G401 (cell line): ENCODE measurements around the gene FMO5. TPM values are rescaled to one million over a fixed set of nuclear protein-coding genes. Genes with fewer than 3 reads are reported as not detected.
"Not testable (repeated sequence)": the region's sequence is repeated elsewhere in the genome, so short reads cannot be mapped to it uniquely, and the experiment has no call there.

Source experiments
- DNase-seq: peaks from one replicate; pipeline ENCODE4 v3.0.0-alpha.2; 2015; ENCODE audit warnings: low spot score
- in situ Hi-C: cut with HindIII; loops from 2 replicates; pipeline ENCODE4 v1.10.0; 2016; ENCODE audit warnings: low sequenced_read_pairs, mixed read lengths
- total RNA-seq: library from RNA; depleted of rRNA; stranded (reverse); fragments of >200 nt; shearing (Covaris generic); gene quantifications from 2 replicates; pipeline ENCODE4 v1.2.3, GENCODE V29; 2014

FMO5 gene
- total RNA-seq, 1 experiment from 2014 or later = 0.24 TPM

DNA sequence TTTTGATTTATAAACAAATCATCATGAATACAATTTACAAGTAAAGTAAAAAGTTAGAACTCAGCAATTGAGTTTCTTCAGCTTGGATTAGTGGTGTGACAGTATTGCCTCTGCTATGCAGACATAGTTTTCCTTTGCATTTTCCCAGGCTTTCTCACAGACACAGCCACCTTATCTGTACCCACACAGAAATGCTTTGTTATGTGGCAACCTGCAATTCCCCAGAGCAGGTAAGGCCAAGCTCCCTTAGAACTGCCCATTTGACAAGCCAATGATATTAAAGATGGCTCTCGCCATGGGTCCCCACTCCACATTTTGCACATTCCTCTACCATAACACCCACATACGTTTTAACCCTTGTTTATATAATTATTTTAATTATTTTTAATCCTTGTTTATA is 14.2 kb downstream of the FMO5 start:
- in situ Hi-C loops = no loop called here
- DNase-seq = no peak

- in situ Hi-C loops = no loop called here
- no peak for DNase-seq
Measured at GRCh38 chr1:147209825-147210821, 15.0 kb downstream of the FMO5 start.

- DNase-seq = no peak
- in situ Hi-C loops = no loop called here
Measured at GRCh38 chr1:147208619-147209018, 16.5 kb downstream of the FMO5 start.

DNA sequence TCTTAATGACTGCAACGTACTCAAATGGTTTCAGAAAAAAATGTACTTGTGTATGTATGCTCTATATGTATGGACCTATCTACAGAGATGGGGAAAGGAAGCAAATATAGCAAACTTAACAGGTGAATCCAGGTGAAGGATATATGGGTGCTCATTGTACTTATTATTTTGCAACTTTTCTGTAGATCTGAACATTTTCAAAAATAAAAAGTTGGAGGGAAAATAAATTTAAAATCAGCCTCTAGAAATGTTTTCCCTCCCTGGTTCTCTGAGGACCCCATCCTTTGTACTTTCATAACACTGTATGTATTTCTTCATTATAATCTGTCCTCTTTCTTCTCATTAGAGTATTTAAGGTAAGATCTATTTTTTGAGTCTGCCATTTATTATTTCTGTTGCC is 17.9 kb downstream of the FMO5 start:
- DNase-seq = no peak
- in situ Hi-C loops = no loop called here

GRCh38 chr1:147204080-147204479 is 21.1 kb downstream of the FMO5 start:
- in situ Hi-C loops = no loop called here
- DNase-seq = no peak

GRCh38 chr1:147202576-147202975 is 22.6 kb downstream of the FMO5 start:
- DNase-seq = no peak

DNA sequence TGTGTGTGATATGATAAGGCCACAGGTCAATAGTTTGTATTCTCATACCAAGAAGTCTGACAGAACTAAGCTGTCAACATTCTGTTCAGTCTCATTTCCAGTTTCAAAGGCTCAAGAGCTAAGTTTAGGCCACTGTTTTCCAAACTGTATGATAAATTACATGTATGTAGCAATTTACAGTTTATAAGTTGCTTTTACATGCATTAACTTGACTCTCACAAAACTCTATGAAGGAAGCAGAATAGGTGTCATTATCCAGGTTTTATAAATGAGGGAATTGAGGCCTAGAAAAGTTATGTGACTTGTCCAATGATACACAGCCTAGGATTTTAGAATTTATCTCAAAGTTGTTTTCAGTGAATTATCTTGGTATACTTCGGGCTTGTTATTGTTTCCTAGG is 23.4 kb downstream of the FMO5 start:
- no peak for DNase-seq
- in situ Hi-C loops = no loop called here

More at GRCh38 chr1:147202576-147202975, 22.6 kb downstream of the FMO5 start:
- in situ Hi-C loops = no loop called here

DNA sequence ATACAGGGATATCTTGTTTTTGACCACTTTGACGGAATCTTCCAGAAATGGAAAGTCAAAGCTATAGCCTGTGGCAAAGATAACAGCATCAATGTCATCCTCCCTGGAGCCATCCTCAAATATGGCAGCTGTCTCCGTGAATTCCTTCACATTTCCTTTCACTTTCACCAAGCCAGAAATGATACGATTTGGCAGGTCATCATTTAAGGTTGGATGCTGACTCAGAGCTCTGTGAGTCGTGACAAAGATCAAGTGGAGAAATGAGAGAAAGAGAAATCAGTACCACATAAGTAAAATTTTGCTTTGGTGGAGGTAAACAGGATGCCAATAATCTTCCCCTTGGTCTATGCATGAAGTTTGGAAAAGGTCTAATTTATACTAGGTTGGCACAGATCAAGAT is 23.9 kb downstream of the FMO5 start:
- in situ Hi-C loops = no loop called here
- DNase-seq = no peak

DNA sequence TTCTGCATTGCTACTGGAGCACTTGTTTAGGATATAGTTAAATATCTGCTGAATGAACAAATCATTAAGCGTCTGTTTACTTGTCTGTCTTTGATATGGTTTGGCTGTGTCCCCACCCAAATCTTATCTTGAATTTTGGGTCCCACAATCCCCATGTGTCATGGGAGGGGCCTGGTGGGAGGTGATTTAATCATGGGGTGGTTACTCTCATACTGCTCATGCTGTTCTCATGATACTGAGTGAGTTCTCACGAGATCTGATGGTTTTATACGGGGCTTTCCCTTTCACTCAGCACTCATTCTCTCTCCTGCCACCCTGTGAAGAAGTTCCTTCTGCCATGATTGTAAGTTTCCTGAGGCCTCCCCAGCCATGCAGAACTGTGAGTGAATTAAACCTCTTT is 27.8 kb downstream of the FMO5 start:
- DNase-seq, in situ Hi-C loops: not testable (repeated sequence)

DNA sequence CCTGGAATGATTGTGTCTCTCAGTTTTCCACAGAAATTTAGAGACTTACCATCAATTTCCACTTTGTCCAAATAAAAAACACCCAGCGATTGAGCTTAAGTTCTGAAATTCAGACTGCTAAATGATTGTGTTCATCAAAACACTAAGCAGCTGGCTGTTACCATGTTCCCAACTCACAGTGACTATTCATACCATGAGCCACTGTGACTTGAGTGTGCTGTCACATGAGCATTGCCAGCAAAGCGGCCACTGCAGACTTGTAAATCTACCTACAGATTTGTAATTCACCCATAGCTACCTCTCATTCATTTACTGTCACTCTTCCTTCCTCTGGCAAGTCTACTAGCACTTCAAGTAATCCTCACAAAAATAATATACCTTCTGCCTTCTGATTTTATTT is 35.6 kb downstream of the FMO5 start:
- no peak for DNase-seq
- in situ Hi-C loops = no loop called here

DNA sequence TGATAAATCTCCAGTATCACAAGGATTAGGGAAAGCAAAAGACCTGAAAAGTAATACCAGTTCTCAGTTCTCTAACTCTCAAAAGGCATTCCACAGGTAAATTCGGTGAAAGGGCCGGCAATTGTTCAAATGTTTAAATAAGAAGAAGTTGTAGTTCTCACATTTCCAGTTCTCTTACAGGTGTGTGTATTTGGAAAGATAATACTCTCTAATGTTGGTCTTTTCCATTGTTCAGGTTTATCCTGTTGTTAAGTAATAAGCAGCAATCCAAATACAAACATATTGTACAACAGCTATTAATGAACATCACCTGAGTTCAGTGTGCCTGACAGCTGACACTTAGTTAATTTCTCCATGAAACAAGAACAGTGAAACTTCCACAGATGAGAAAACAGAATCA is 39.7 kb downstream of the FMO5 start:
- DNase-seq = no peak
- in situ Hi-C loops = no loop called here

DNA sequence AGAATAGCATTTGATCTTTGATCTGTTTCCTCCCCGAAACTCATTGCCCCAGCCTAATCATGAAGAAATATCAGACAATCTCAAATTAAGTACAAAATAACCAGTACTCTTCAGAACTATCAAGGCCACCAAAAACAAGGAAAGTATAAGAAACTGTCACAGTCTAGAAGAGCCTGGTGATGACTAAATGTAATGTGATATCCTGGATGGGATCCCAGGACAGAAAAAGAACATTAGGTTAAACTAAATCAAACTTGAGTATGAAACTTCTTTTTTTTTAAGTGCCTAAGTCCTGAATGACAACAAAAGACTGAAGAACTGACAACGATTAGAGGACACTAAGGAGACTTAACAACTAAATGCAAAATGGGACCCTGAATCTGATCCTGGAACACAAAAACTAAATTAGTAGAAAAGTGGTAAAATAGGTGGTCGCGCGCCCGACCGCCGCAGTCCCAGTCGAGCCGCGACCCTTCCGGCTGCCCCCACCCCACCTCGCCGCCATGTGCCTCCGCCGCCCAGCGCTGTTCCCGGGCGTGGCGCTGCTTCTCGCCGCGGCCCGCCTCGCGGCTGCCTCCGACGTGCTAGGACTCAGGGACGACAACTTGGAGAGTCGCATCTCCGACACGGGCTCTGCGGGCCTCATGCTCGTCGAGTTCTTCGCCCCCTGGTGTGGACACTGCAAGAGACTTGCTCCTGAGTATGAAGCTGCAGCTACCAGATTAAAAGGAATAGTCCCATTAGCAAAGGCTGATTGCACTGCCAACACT is 47.3 kb downstream of the FMO5 start:
- DNase-seq = no peak
- in situ Hi-C loops = no loop called here

DNA sequence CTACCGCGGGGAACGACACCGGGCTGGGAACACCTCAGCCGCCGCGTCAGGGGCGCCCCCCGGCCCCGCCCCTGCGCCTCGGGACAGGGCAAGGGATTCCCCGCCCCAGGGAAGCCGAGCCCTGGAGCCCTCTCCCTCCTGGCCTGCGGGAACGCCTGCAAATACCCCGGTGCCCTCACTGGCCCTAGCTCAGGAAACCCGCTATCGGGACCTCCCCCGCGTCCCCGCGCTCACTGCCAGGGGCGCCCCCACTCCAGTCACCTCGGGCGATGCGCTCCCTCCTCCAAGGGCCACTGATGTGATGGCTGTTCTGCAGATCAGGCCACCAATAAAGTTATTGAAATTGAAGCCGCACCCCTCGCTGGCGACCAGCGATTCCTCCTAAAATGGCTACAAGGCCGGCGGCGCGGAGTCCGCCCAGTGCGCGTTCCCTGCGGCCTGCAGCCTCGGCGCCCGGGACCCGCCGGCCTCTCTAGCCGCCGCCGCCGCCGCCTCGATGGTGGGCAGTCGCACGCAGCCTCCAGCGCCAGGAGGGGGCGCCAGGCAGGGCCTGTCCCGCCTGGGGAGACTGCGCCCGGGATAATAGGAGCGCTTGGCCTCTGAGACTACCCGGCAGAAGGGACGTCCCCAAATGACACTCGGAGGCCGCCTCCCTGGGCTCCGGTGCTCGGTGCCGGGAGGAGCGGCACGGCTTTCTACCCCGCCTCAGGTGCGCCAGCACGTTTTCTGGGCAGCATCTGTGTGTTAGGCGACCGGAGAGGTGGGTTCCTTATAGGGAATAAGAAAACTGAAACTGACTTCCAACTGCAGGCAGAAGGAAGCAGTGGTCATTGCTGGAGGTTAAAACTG is 52.7 kb downstream of the FMO5 start, which contains the start of gene PRKAB2:
Gene PRKAB2, minus strand, starts transcription at position 303 of the 849 bp plus-strand sequence. CDS start 326 bp downstream, outside the sequence.
- peak; percentile 95 for DNase-seq
- in situ Hi-C loops = no loop called here

GRCh38 chr1:147171399-147172167 is 53.6 kb downstream of the FMO5 start:
- in situ Hi-C loops = no loop called here

GRCh38 chr1:147169840-147170674 is 55.1 kb downstream of the FMO5 start:
- in situ Hi-C loops = no loop called here
- DNase-seq = no peak

More at GRCh38 chr1:147171399-147172167, 53.6 kb downstream of the FMO5 start:
- peak; percentile 44 for DNase-seq

- in situ Hi-C loops = no loop called here
Measured at GRCh38 chr1:147169171-147169570, 56.0 kb downstream of the FMO5 start.

GRCh38 chr1:147168626-147169058 is 56.5 kb downstream of the FMO5 start:
- in situ Hi-C loops = no loop called here
- peak; percentile 35 for DNase-seq

More at GRCh38 chr1:147169171-147169570, 56.0 kb downstream of the FMO5 start:
- no peak for DNase-seq
